ENCODE measurements around the gene RND1. TPM values are rescaled to one million over a fixed set of nuclear protein-coding genes. Genes with fewer than 3 reads are reported as not detected.
"Not testable (repeated sequence)": the region's sequence is repeated elsewhere in the genome, so short reads cannot be mapped to it uniquely, and the experiment has no call there.

Gene RND1
- total RNA-seq, 1 experiment from 2014 or later = 0.60 TPM

DNA sequence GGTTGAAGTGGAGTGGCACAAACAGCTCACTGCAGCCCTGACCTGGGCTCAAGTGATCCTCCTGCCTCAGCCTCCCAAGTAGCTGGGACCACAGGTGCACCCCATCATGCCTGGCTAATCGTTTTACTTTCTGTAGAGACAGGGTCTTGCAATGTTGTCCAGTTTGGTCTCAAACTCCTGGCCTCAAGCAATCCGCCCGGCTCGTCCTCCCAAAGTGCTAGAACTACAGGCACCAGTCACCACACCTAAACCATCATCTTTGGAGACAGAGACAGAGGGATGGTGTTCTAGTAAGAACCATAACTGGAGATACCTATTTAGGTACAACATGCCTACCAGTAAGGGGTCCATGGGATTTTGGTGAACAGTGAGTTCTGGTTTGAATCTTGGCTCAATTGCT lies 11.2 kb downstream of the RND1 start:
- Histone ChIP-seq H3K9me2 (replicated peaks; ENCODE audit: insufficient read depth, low read length) (no peaks in the 10 kb centered on the region), H3K79me2 (ENCODE audit: low read length) (peaks cover 31% of the 10 kb centered on the region), H3K27me3 (ENCODE audit: low read length) (no peaks in the 10 kb centered on the region), H3K36me3 (ENCODE audit: insufficient read depth, low read length) (no peaks in the 10 kb centered on the region), H3K9ac (ENCODE audit: low read length) (no peak overlapping the region), H4K20me1 (ENCODE audit: insufficient read depth, low read depth, low read length) (peaks cover 5% of the 10 kb centered on the region; the same call in 1 of the 2 replicates), H2AFZ (ENCODE audit: low read length) (no peak overlapping the region), H3K4me2 (ENCODE audit: low read depth, low read length, poor library complexity, severe bottlenecking) (no peak overlapping the region), H3K4me1 (ENCODE audit: low read length) (peaks cover 38% of the 10 kb centered on the region), H3K9me3 (ENCODE audit: low read length) (no peaks in the 10 kb centered on the region), H3K27ac (ENCODE audit: low read length) (no peak overlapping the region), H3K4me3 (ENCODE audit: low read length) (no peak overlapping the region)
- no peak for DNase-seq

DNA sequence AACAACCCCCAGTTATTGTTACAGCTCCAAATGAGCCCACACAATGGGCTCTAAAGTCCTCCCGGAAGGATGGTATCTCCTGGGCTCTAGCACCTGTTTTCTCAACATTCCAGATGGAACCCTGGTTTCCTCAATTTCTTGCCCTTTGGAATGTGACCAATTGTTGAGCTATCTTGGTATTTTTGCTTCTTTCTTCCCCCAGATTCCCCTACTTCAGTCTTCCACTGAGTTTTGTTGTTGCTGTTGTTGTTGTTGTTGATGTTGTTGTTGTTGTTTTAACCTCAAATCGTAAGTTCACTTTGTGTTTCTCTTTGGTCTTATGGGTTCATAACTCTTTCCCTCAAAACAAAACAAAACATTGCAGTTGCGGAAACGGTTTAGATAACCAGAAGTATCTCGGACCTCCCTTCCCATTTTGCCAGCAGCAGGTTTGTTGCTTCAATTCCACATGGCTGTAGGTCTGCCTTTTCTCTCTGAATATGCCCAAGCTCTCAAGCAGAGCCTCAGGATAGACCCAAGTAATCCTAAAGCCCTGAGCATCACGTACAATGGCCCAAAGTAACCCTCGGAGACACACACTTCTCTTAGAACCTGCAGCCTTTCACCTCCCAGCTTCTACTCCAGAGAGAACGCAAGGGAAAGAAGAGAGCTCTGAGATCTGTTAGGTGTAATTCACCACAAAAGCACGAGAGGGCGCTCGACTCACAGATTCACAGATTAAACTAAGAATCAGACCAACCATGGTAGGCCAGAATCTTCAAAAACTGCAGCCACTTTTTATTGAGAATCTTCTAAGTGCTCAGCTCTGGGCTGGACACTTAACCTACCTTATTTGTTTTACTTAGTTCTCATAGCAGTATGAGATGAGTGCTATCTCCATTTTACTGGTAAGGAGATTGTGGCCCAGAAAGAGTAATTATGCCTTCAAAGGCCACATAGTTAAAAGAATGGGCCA lies 12.7 kb downstream of the RND1 start:
- Histone ChIP-seq H2AFZ (ENCODE audit: low read length) (peak overlapping the region; percentile 73), H4K20me1 (ENCODE audit: insufficient read depth, low read depth, low read length) (peaks cover 5% of the 10 kb centered on the region; the same call in 1 of the 2 replicates), H3K27me3 (ENCODE audit: low read length) (no peaks in the 10 kb centered on the region), H3K4me3 (ENCODE audit: low read length) (peak overlapping the region; percentile 85), H3K27ac (ENCODE audit: low read length) (peak overlapping the region; percentile 32), H3K4me2 (ENCODE audit: low read depth, low read length, poor library complexity, severe bottlenecking) (peak overlapping the region; percentile 98), H3K4me1 (ENCODE audit: low read length) (peaks cover 34% of the 10 kb centered on the region), H3K9me2 (replicated peaks; ENCODE audit: insufficient read depth, low read length) (no peaks in the 10 kb centered on the region), H3K9me3 (ENCODE audit: low read length) (no peaks in the 10 kb centered on the region), H3K36me3 (ENCODE audit: insufficient read depth, low read length) (peaks cover 3% of the 10 kb centered on the region; the same call in 1 of the 2 replicates), H3K79me2 (ENCODE audit: low read length) (peaks cover 43% of the 10 kb centered on the region), H3K9ac (ENCODE audit: low read length) (peak overlapping the region; percentile 72)
- DNase-seq = peak; percentile 97

DNA sequence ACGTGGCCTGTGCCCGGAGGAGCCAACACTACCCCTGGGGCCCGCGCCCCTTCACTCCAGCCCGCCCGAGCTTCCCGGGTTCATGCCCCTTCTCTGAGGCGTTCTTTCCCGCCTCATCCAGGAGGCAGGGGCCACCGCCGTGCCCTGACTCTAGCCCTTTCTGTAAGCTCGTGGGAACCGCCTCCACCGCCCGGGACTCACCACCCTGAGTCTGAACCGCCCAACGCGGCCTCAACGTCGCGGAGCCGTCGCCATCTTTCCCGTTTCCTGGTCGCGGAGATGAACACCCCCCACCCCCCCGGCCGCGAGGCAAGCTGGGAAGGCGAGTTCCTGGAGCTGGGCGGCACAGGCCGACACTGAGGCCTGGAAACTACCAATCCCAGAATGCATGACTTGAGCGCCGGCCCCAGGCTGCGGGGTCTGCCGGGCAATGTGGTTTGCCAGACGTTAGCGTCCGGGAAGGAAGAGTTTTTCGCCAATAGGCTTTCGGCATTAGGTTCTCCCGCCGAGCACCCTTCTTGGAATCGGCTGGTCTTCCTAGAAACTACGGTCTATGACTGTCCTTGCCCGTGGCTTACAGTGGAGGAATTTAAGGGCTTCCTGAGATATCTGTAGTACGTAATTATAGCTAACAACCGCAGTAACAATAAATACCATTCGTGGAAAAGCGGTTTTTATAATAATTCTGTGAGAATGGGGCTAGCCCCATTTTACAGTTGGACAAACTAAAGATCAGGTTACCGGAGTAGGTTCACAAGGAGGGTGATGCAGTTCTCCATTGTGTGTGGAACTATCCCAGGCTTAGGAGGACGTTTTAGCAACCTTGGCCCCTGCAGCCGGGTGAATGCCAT lies 13.6 kb downstream of the RND1 start, which contains the start of gene DDX23:
Gene DDX23, minus strand, starts transcription at position 281 of the 851 bp plus-strand sequence. CDS start 6,381 bp downstream, outside the sequence.
- Histone ChIP-seq H3K4me3 (ENCODE audit: low read length) (peak within 1 kb of the TSS; percentile 85), H3K9ac (ENCODE audit: low read length) (peak within 1 kb of the TSS; percentile 91), H3K79me2 (ENCODE audit: low read length) (peaks cover 49% of the 10 kb centered on the region), H3K27ac (ENCODE audit: low read length) (peak within 1 kb of the TSS; percentile 38), H3K9me3 (ENCODE audit: low read length) (no peaks in the 10 kb centered on the region), H3K9me2 (replicated peaks; ENCODE audit: insufficient read depth, low read length) (no peaks in the 10 kb centered on the region), H3K4me2 (ENCODE audit: low read depth, low read length, poor library complexity, severe bottlenecking) (peak within 1 kb of the TSS; percentile 98), H3K4me1 (ENCODE audit: low read length) (peaks cover 25% of the 10 kb centered on the region), H3K36me3 (ENCODE audit: insufficient read depth, low read length) (peaks cover 3% of the 10 kb centered on the region; the same call in 1 of the 2 replicates), H4K20me1 (ENCODE audit: insufficient read depth, low read depth, low read length) (peaks cover 5% of the 10 kb centered on the region; the same call in 1 of the 2 replicates), H2AFZ (ENCODE audit: low read length) (peak within 1 kb of the TSS; percentile 73), H3K27me3 (ENCODE audit: low read length) (no peaks in the 10 kb centered on the region)
- DNase-seq = peak; percentile 98

DNA sequence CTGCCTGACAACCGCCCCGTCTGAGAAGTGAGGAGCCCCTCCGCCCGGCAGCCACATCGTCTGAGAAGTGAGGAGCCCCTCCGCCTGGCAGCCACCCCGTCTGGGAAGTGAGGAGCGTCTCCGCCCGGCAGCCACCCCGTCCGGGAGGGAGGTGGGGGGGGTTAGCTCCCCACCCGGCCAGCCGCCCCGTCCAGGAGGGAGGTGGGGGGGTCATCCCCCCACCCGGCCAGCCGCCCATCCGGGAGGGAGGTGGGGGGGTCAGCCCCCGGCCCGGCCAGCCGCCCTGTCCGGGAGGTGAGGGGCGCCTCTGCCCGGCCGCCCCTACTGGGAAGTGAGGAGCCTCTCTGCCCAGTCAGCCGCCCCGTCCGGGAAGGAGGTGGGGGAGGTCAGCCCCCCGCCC lies 23.6 kb downstream of the RND1 start:
- H4K20me1 ChIP-seq (ENCODE audit: insufficient read depth, low read depth, low read length); H3K4me2 ChIP-seq (ENCODE audit: low read depth, low read length, poor library complexity, severe bottlenecking); H3K4me1 ChIP-seq (ENCODE audit: low read length); DNase-seq; H3K27ac ChIP-seq (ENCODE audit: low read length); H2AFZ ChIP-seq (ENCODE audit: low read length); H3K4me3 ChIP-seq (ENCODE audit: low read length); H3K27me3 ChIP-seq (ENCODE audit: low read length); H3K9me2 ChIP-seq (replicated peaks; ENCODE audit: insufficient read depth, low read length); H3K9me3 ChIP-seq (ENCODE audit: low read length); H3K9ac ChIP-seq (ENCODE audit: low read length): not testable (repeated sequence)
- peaks cover 12% of the 10 kb centered on the region for H3K79me2 ChIP-seq (ENCODE audit: low read length)
- peaks cover 29% of the 10 kb centered on the region for H3K36me3 ChIP-seq (ENCODE audit: insufficient read depth, low read length)

DNA sequence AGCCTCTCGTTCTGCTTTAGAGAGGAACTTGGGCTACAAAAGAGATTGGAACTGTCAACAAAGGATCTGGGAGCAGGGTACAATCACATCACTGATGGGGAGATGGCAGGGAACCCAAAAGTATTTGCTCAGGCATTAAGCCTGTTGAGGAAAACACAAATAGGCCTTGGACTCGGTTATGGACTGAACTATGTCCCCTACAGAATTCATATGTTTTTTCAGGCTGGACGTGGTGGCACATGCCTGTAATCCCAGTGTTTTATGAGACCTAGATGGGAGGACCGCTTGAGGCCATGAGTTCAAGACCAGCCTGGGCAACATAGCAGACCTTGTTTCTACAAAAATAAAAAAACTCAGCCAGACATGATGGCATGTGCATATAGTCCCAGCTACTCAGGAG lies 27.6 kb downstream of the RND1 start:
- H3K4me3 ChIP-seq (ENCODE audit: low read length) = no peak overlapping the region
- H3K79me2 ChIP-seq (ENCODE audit: low read length) = no peaks in the 10 kb centered on the region
- no peak overlapping the region for H2AFZ ChIP-seq (ENCODE audit: low read length)
- no peak overlapping the region for H3K4me2 ChIP-seq (ENCODE audit: low read depth, low read length, poor library complexity, severe bottlenecking)
- H3K36me3 ChIP-seq (ENCODE audit: insufficient read depth, low read length) = peaks cover 21% of the 10 kb centered on the region
- no peak for DNase-seq
- H3K4me1 ChIP-seq (ENCODE audit: low read length) = no peaks in the 10 kb centered on the region
- H3K9ac ChIP-seq (ENCODE audit: low read length) = no peak overlapping the region
- no peaks in the 10 kb centered on the region for H4K20me1 ChIP-seq (ENCODE audit: insufficient read depth, low read depth, low read length)
- H3K27me3 ChIP-seq (ENCODE audit: low read length) = no peaks in the 10 kb centered on the region
- H3K27ac ChIP-seq (ENCODE audit: low read length) = no peak overlapping the region
- no peaks in the 10 kb centered on the region for H3K9me3 ChIP-seq (ENCODE audit: low read length)
- no peaks in the 10 kb centered on the region for H3K9me2 ChIP-seq (replicated peaks; ENCODE audit: insufficient read depth, low read length)

DNA sequence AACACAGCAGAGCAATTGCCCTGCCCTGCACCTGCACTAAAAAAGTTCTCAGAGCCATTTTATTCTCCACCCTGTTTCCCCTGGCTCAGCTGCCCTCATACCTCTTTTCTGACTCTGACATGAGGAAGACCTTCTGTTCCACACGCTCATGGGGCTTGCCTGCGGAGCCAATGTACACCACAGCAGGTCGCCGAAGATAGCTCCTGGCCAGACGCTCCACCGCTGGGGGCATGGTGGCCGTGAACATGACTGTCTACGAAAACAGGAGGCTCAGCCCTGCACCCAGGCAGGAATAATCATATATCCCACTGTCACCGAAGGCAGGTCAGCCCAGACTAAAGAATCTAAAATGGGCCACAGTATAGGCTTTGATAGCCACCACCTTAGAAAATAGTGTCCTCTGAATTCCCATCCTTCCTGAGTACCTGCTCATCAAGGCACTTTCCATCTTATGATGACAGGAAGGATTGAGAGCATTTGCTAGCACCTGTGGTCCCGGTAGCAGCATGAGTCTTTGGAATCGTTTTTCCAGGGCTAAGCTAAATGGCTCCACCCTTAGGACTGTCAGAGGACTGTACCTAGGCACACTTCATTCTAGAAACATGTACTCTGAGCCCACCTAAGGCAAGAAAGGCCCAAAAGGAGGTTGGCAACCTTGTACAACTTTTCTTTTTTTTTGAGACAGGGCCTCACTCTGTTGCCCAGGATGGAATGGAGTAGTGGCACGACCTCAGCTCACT lies 33.2 kb downstream of the RND1 start:
- DNase-seq = no peak
- no peaks in the 10 kb centered on the region for H3K4me1 ChIP-seq (ENCODE audit: low read length)
- H3K27ac ChIP-seq (ENCODE audit: low read length) = no peak overlapping the region
- no peaks in the 10 kb centered on the region for H3K9me3 ChIP-seq (ENCODE audit: low read length)
- no peak overlapping the region for H3K4me3 ChIP-seq (ENCODE audit: low read length)
- H3K9ac ChIP-seq (ENCODE audit: low read length) = no peak overlapping the region
- H4K20me1 ChIP-seq (ENCODE audit: insufficient read depth, low read depth, low read length) = 0 out of 2 replicates have a peak, but pooled peaks cover 11% of the 10 kb centered on the region
- H3K9me2 ChIP-seq (replicated peaks; ENCODE audit: insufficient read depth, low read length) = no peaks in the 10 kb centered on the region
- no peaks in the 10 kb centered on the region for H3K27me3 ChIP-seq (ENCODE audit: low read length)
- H3K36me3 ChIP-seq (ENCODE audit: insufficient read depth, low read length) = peaks cover 30% of the 10 kb centered on the region; the same call in 1 of the 2 replicates
- no peak overlapping the region for H3K4me2 ChIP-seq (ENCODE audit: low read depth, low read length, poor library complexity, severe bottlenecking)
- H2AFZ ChIP-seq (ENCODE audit: low read length) = no peak overlapping the region
- no peaks in the 10 kb centered on the region for H3K79me2 ChIP-seq (ENCODE audit: low read length)

DNA sequence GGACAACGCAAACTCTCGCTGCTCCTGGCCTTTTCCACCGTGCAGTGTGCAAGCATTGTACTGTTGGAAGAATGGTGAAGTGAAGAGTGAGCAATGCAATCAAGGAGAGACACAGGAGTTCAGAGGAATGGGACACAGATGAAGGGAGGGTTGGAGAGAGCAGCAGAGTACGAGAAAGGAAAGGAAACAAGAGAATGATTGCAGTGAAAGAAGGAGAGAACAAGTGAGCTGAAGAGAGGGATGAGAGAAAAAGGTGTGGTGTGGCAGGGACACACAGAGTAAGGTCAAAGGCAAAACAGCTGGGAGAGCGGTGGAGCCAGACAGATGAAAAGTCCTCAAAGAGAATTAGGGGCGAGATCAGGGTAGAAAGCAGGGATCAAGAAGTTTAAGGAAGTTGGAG lies 34.4 kb downstream of the RND1 start:
- Histone ChIP-seq H3K79me2 (ENCODE audit: low read length) (no peaks in the 10 kb centered on the region), H3K4me3 (ENCODE audit: low read length) (no peak overlapping the region), H3K4me2 (ENCODE audit: low read depth, low read length, poor library complexity, severe bottlenecking) (no peak overlapping the region), H3K36me3 (ENCODE audit: insufficient read depth, low read length) (peaks cover 27% of the 10 kb centered on the region; the same call in 1 of the 2 replicates), H3K9ac (ENCODE audit: low read length) (no peak overlapping the region), H3K9me2 (replicated peaks; ENCODE audit: insufficient read depth, low read length) (no peaks in the 10 kb centered on the region), H4K20me1 (ENCODE audit: insufficient read depth, low read depth, low read length) (0 out of 2 replicates have a peak, but pooled peaks cover 17% of the 10 kb centered on the region), H3K9me3 (ENCODE audit: low read length) (no peaks in the 10 kb centered on the region), H3K27ac (ENCODE audit: low read length) (no peak overlapping the region), H3K27me3 (ENCODE audit: low read length) (no peaks in the 10 kb centered on the region), H2AFZ (ENCODE audit: low read length) (no peak overlapping the region), H3K4me1 (ENCODE audit: low read length) (no peaks in the 10 kb centered on the region)
- no peak for DNase-seq
